Upper lobe of left lung (tissue), 4 donors: ENCODE results near the gene SPTLC2.

Source experiments
- EP300 ChIP-seq, 4 donors: sonication (generic); formaldehyde crosslinking; IDR thresholded peaks; one replicate each; pipeline ENCODE4 v1.5.1; 2017; ENCODE audit warnings: antibody characterized with exemption in 4 of 4, control low read depth in 2 of 4
- POLR2A ChIP-seq, 4 donors: fragments of 450-650 bp; IDR thresholded peaks; one replicate each; pipeline ENCODE4 v1.5.1; 2016 to 2017; ENCODE audit warnings: antibody characterized with exemption in 4 of 4, mild to moderate bottlenecking in 2 of 4
- POLR2AphosphoS5 ChIP-seq, 2 donors: sonication (generic); formaldehyde crosslinking; IDR thresholded peaks; one replicate each; pipeline ENCODE4 v1.5.1; 2017; ENCODE audit warnings: antibody characterized with exemption in 2 of 2
- TF ChIP-seq, protein P1 (sequence below), 6 experiments: fragments of 450-650 bp in 4 of 6; fragments of 200-600 bp in 2 of 6; sonication (generic) in 2 of 6; IDR thresholded peaks; one replicate each; pipeline ENCODE4 v1.5.1; 2016 to 2019; ENCODE audit warnings: antibody characterized with exemption in 6 of 6

DNA sequence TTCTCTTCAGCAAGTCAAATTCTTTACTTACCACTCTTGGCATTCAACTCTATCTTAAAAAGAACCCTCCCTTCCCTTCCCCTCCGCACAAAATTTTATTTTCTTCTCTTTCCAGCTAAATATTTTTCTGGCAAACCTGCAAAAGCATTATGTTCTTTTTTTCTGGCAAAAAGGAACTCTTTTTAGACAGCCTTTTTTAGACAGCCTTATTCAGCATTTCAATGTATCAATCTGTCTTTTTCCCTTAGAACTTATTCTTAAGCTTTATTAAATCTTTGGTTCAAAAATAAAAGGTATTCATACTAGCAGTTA is 50.5 kb downstream of the SPTLC2 start:
- no peak for TF ChIP-seq POLR2AphosphoS5 (IDR thresholded peaks at IDR 0.05)
- TF ChIP-seq, protein P1, sequence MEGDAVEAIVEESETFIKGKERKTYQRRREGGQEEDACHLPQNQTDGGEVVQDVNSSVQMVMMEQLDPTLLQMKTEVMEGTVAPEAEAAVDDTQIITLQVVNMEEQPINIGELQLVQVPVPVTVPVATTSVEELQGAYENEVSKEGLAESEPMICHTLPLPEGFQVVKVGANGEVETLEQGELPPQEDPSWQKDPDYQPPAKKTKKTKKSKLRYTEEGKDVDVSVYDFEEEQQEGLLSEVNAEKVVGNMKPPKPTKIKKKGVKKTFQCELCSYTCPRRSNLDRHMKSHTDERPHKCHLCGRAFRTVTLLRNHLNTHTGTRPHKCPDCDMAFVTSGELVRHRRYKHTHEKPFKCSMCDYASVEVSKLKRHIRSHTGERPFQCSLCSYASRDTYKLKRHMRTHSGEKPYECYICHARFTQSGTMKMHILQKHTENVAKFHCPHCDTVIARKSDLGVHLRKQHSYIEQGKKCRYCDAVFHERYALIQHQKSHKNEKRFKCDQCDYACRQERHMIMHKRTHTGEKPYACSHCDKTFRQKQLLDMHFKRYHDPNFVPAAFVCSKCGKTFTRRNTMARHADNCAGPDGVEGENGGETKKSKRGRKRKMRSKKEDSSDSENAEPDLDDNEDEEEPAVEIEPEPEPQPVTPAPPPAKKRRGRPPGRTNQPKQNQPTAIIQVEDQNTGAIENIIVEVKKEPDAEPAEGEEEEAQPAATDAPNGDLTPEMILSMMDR (IDR thresholded peaks at IDR 0.05) = no peak
- no peak for TF ChIP-seq POLR2A (IDR thresholded peaks at IDR 0.05)
- TF ChIP-seq EP300 (IDR thresholded peaks at IDR 0.05) = no peak
